H1 (cell line): ENCODE measurements around the gene CSRP3. TPM values are rescaled to one million over a fixed set of nuclear protein-coding genes. Genes with fewer than 3 reads are reported as not detected.

Experiments
- SRF ChIP-seq: IDR thresholded peaks from 2 replicates; pipeline ENCODE4 v1.6.1; 2011; ENCODE audit warnings: mild to moderate bottlenecking, low read depth, low read length, moderate library complexity
- TEAD4 ChIP-seq: IDR thresholded peaks from 2 replicates; pipeline ENCODE4 v1.6.1; 2012; ENCODE audit warnings: low read depth, low read length, inconsistent platforms, mixed read lengths
- polyA plus RNA-seq, 7 experiments: library from polyadenylated mRNA; depleted of rRNA in 3 of 7; stranded (reverse) in 5 of 7; unstranded in 2 of 7; fragments of >200 nt in 5 of 7; fragments of 200-250 nt in 2 of 7; gene quantifications; 1 replicate in 5 of 7; 2 replicates in 1 of 7; 4 replicates in 1 of 7; pipeline versions ENCODE4 v1.2.1 to v1.2.3, GENCODE V29; 2011 to 2013; ENCODE audit warnings: missing spikeins in 2 of 7, mixed read lengths in 2 of 7
- total RNA-seq: library from RNA; stranded (reverse); fragmentation: NEBNext Ultra II Directional; extraction: Animal tissue kit (Norgen Biotek cat#: 25700); gene quantifications from 2 replicates; pipeline ENCODE4 v1.2.1, GENCODE V29; 2021

Gene CSRP3
- total and polyA plus RNA-seq, 2 of the 8 experiments (the other 6 are each of a cell fraction or from before 2014, with no cell fraction given) = not detected

- TF ChIP-seq TEAD4 (no peak), SRF (no peak)
- TF ChIP-seq, all 59 proteins: peak for 0
Measured at GRCh38 chr11:19244621-19245020, 42.8 kb upstream of the CSRP3 start (continued).
